WTC11 (cell line): Measurements from ENCODE around the gene PRR14. TPM values are rescaled to one million over a fixed set of nuclear protein-coding genes. Genes with fewer than 3 reads are reported as not detected.

Experiments used
- ATAC-seq: fragments of 200-7000 bp; cut with Tn5 transposase; 2 replicates; pipeline ENCODE4 v1.10.0; 2021; ENCODE audit warnings: mild to moderate bottlenecking, moderate library complexity
- CTCF ChIA-PET: fragments of 300-600 bp; sonication (Branson Sonifier 250); formaldehyde crosslinking; loops from one replicate; lab custom pipeline; 2021; ENCODE audit warnings: antibody characterized with exemption; lab: Charles Lee
- POLR2A ChIA-PET: fragments of 350-600 bp; sonication (Branson Sonifier 250); formaldehyde crosslinking; loops from one replicate; lab custom pipeline; 2021; ENCODE audit warnings: antibody characterized with exemption; lab: Charles Lee
- DNase-seq: peaks from one replicate; pipeline ENCODE4 v3.0.0; 2021; ENCODE audit warnings: low spot score
- H3K27ac Mint-ChIP-seq: 2 replicates; pipeline ENCODE4 v1.8.0; 2021; ENCODE audit warnings: mixed read lengths
- H3K27me3 Mint-ChIP-seq: 2 replicates; pipeline ENCODE4 v1.8.0; 2021; ENCODE audit warnings: low read depth, mild to moderate bottlenecking, moderate library complexity, mixed read lengths
- H3K36me3 Mint-ChIP-seq: 2 replicates; pipeline ENCODE4 v1.8.0; 2021; ENCODE audit warnings: mixed read lengths
- H3K4me1 Mint-ChIP-seq: 2 replicates; pipeline ENCODE4 v1.8.0; 2022; ENCODE audit warnings: mixed read lengths
- H3K4me3 Mint-ChIP-seq: 2 replicates; pipeline ENCODE4 v1.8.0; 2021; ENCODE audit warnings: mild to moderate bottlenecking, moderate library complexity, mixed read lengths
- H3K9me3 Mint-ChIP-seq: 2 replicates; pipeline ENCODE4 v1.8.0; 2021; ENCODE audit warnings: mixed read lengths
- E2F1 ChIP-seq: sonication (generic); formaldehyde crosslinking; IDR thresholded peaks from 2 replicates; pipeline ENCODE4 v1.8.0; 2022; ENCODE audit warnings: mild to moderate bottlenecking, missing genetic modification reagents
- ETV6 ChIP-seq: sonication (generic); formaldehyde crosslinking; IDR thresholded peaks from 2 replicates; pipeline ENCODE4 v1.8.1; 2022; ENCODE audit warnings: mild to moderate bottlenecking, missing genetic modification reagents
- FOXJ3 ChIP-seq: sonication (generic); formaldehyde crosslinking; IDR thresholded peaks from 2 replicates; pipeline ENCODE4 v1.9.0; 2021; ENCODE audit warnings: missing genetic modification reagents, mild to moderate bottlenecking, borderline replicate concordance
- GABPB1 ChIP-seq: sonication (generic); formaldehyde crosslinking; IDR thresholded peaks from 2 replicates; pipeline ENCODE4 v1.8.1; 2023; ENCODE audit warnings: mild to moderate bottlenecking, missing genetic modification reagents
- HMGXB4 ChIP-seq: sonication (generic); formaldehyde crosslinking; IDR thresholded peaks from 2 replicates; pipeline ENCODE4 v1.8.1; 2023; ENCODE audit warnings: mild to moderate bottlenecking, moderate library complexity, missing genetic modification reagents
- NFATC4 ChIP-seq: fragments of 250-450 bp; sonication (Bioruptor Pico); IDR thresholded peaks from 2 replicates; pipeline ENCODE4 v1.9.0; 2021; ENCODE audit warnings: mild to moderate bottlenecking
- NFE2L1 ChIP-seq: sonication (generic); formaldehyde crosslinking; IDR thresholded peaks from 2 replicates; pipeline ENCODE4 v1.8.1; 2023; ENCODE audit warnings: missing genetic modification reagents
- NFYB ChIP-seq: sonication (generic); formaldehyde crosslinking; conservative IDR thresholded peaks from 2 replicates; pipeline ENCODE4 v1.8.0; 2022; ENCODE audit warnings: low read depth, missing genetic modification reagents
- RELA ChIP-seq: sonication (generic); formaldehyde crosslinking; IDR thresholded peaks from 2 replicates; pipeline ENCODE4 v1.8.1; 2022; ENCODE audit warnings: missing genetic modification reagents, mild to moderate bottlenecking, borderline replicate concordance
- SMAD3 ChIP-seq: sonication (generic); formaldehyde crosslinking; IDR thresholded peaks from 2 replicates; pipeline ENCODE4 v1.8.0; 2022; ENCODE audit warnings: missing genetic modification reagents, mild to moderate bottlenecking, borderline replicate concordance
- TEAD4 ChIP-seq: sonication (generic); formaldehyde crosslinking; IDR thresholded peaks from 2 replicates; pipeline ENCODE4 v1.8.0; 2022; ENCODE audit warnings: mild to moderate bottlenecking, missing genetic modification reagents
- TP53 ChIP-seq: sonication (generic); formaldehyde crosslinking; IDR thresholded peaks from 2 replicates; pipeline ENCODE4 v1.8.1; 2023; ENCODE audit warnings: mild to moderate bottlenecking, missing genetic modification reagents
- ZNF121 ChIP-seq: sonication (generic); formaldehyde crosslinking; IDR thresholded peaks from 2 replicates; pipeline ENCODE4 v1.8.0; 2023; ENCODE audit warnings: missing genetic modification reagents
- ZNF263 ChIP-seq: sonication (generic); formaldehyde crosslinking; IDR thresholded peaks from 2 replicates; pipeline ENCODE4 v1.8.1; 2022; ENCODE audit warnings: low read depth, mild to moderate bottlenecking, moderate library complexity, missing genetic modification reagents
- ZNF317 ChIP-seq: sonication (generic); formaldehyde crosslinking; IDR thresholded peaks from 2 replicates; pipeline ENCODE4 v1.8.1; 2023; ENCODE audit warnings: low read depth, mild to moderate bottlenecking, moderate library complexity, missing genetic modification reagents, borderline replicate concordance
- ZNF416 ChIP-seq: fragments of 250-450 bp; sonication (Bioruptor Pico); IDR thresholded peaks from 2 replicates; pipeline ENCODE4 v1.9.0; 2021; ENCODE audit warnings: mild to moderate bottlenecking, inconsistent platforms
- total RNA-seq: library from RNA; stranded (reverse); gene quantifications from 3 replicates; pipeline ENCODE4 v1.2.3, GENCODE V29; 2021
- TF ChIP-seq, protein P1 (sequence below): sonication (generic); formaldehyde crosslinking; IDR thresholded peaks from 2 replicates; pipeline ENCODE4 v1.8.0; 2023; ENCODE audit warnings: missing genetic modification reagents
- TF ChIP-seq, protein P2 (sequence below): fragments of 250-450 bp; sonication (Bioruptor Pico); IDR thresholded peaks from 2 replicates; pipeline ENCODE4 v1.9.0; 2021; ENCODE audit warnings: mild to moderate bottlenecking, borderline replicate concordance
- TF ChIP-seq, protein P3 (sequence below): fragments of 250-450 bp; sonication (Bioruptor Pico); IDR thresholded peaks from 2 replicates; pipeline ENCODE4 v1.9.0; 2021; ENCODE audit warnings: moderate library complexity, mild to moderate bottlenecking, inconsistent platforms, borderline replicate concordance
- TF ChIP-seq, protein P4 (sequence below): sonication (generic); formaldehyde crosslinking; IDR thresholded peaks from 2 replicates; pipeline ENCODE4 v1.8.0; 2022; ENCODE audit warnings: mild to moderate bottlenecking, missing genetic modification reagents

Gene PRR14
- total RNA-seq, 1 experiment from 2014 or later = 21.9 TPM

DNA sequence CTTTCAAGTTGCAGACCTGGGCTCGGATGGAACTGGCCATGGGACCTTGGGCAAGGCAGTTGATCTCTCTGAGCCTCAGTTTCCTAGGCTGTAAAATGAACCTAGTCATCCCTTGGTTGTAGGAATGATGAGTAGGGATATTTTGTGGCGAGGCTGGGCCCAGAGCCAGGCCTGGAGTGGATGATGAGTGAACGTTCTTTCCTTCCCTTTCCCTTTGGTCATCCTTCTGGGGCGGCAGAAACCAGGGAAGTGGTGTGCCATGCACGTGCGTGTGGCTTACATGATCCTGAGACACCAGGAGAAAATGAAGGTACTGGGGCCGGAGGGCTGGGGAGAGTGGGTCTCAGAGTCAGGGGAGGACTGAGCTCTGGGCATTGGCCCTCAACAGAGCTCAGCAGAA lies 15.9 kb downstream of the PRR14 start:
- H3K27me3 Mint-ChIP-seq = peaks cover 83% of the 10 kb centered on the region

More for the DNA sequence above, 15.9 kb downstream of the PRR14 start:
- POLR2A ChIA-PET = no interaction called here
- ATAC-seq = no peak
- no peak overlapping the region for H3K4me3 Mint-ChIP-seq
- H3K9me3 Mint-ChIP-seq = no peaks in the 10 kb centered on the region
- CTCF ChIA-PET = no interaction called here
- H3K27ac Mint-ChIP-seq = no peak overlapping the region
- no peaks in the 10 kb centered on the region for H3K4me1 Mint-ChIP-seq
- peaks cover 30% of the 10 kb centered on the region for H3K36me3 Mint-ChIP-seq
- TF ChIP-seq ZNF121 (CRISPR knock-in tag) (no peak), ZNF416 (no peak), TP53 (no peak), NFATC4 (CRISPR knock-in tag) (no peak), ETV6 (CRISPR knock-in tag) (no peak), E2F1 (CRISPR knock-in tag) (no peak), HMGXB4 (CRISPR knock-in tag) (no peak), TEAD4 (CRISPR knock-in tag) (no peak), NFE2L1 (CRISPR knock-in tag) (no peak), FOXJ3 (no peak), NFYB (no peak), ZNF317 (CRISPR knock-in tag) (no peak), ZNF263 (no peak), RELA (CRISPR knock-in tag) (no peak), GABPB1 (CRISPR knock-in tag) (no peak), SMAD3 (no peak)
- TF ChIP-seq, protein P1, sequence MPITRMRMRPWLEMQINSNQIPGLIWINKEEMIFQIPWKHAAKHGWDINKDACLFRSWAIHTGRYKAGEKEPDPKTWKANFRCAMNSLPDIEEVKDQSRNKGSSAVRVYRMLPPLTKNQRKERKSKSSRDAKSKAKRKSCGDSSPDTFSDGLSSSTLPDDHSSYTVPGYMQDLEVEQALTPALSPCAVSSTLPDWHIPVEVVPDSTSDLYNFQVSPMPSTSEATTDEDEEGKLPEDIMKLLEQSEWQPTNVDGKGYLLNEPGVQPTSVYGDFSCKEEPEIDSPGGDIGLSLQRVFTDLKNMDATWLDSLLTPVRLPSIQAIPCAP (CRISPR knock-in tag) = no peak
- TF ChIP-seq, protein P2, sequence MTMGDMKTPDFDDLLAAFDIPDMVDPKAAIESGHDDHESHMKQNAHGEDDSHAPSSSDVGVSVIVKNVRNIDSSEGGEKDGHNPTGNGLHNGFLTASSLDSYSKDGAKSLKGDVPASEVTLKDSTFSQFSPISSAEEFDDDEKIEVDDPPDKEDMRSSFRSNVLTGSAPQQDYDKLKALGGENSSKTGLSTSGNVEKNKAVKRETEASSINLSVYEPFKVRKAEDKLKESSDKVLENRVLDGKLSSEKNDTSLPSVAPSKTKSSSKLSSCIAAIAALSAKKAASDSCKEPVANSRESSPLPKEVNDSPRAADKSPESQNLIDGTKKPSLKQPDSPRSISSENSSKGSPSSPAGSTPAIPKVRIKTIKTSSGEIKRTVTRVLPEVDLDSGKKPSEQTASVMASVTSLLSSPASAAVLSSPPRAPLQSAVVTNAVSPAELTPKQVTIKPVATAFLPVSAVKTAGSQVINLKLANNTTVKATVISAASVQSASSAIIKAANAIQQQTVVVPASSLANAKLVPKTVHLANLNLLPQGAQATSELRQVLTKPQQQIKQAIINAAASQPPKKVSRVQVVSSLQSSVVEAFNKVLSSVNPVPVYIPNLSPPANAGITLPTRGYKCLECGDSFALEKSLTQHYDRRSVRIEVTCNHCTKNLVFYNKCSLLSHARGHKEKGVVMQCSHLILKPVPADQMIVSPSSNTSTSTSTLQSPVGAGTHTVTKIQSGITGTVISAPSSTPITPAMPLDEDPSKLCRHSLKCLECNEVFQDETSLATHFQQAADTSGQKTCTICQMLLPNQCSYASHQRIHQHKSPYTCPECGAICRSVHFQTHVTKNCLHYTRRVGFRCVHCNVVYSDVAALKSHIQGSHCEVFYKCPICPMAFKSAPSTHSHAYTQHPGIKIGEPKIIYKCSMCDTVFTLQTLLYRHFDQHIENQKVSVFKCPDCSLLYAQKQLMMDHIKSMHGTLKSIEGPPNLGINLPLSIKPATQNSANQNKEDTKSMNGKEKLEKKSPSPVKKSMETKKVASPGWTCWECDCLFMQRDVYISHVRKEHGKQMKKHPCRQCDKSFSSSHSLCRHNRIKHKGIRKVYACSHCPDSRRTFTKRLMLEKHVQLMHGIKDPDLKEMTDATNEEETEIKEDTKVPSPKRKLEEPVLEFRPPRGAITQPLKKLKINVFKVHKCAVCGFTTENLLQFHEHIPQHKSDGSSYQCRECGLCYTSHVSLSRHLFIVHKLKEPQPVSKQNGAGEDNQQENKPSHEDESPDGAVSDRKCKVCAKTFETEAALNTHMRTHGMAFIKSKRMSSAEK (CRISPR knock-in tag) = no peak
- TF ChIP-seq, protein P3, sequence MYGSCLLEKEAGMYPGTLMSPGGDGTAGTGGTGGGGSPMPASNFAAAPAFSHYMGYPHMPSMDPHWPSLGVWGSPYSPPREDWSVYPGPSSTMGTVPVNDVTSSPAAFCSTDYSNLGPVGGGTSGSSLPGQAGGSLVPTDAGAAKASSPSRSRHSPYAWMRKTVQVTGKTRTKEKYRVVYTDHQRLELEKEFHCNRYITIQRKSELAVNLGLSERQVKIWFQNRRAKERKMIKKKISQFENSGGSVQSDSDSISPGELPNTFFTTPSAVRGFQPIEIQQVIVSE (CRISPR knock-in tag) = no peak
- TF ChIP-seq, protein P4, sequence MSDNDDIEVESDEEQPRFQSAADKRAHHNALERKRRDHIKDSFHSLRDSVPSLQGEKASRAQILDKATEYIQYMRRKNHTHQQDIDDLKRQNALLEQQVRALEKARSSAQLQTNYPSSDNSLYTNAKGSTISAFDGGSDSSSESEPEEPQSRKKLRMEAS (CRISPR knock-in tag) = no peak
- TF ChIP-seq, all 79 proteins: peak for 0
- DNase-seq = no peak
